Coronary artery (tissue), 2 donors: ENCODE measurements around the gene GPR42.

Source experiments
- DNase-seq: peaks from one replicate; pipeline ENCODE4 v3.0.0-alpha.2; 2017; ENCODE audit warnings: low spot score
- H3K27ac ChIP-seq, 2 donors: fragments of 200-600 bp; sonication (generic); one replicate each; pipeline ENCODE4 v1.5.1; 2016 to 2019
- H3K4me3 ChIP-seq: fragments of 200-600 bp; sonication (generic); 2 replicates; pipeline ENCODE4 v1.5.1; 2016; ENCODE audit warnings: mild to moderate bottlenecking, moderate library complexity
- TF ChIP-seq, protein P1 (sequence below): fragments of 200-600 bp; sonication (generic); IDR thresholded peaks from one replicate; pipeline ENCODE4 v1.5.1; 2019; ENCODE audit warnings: antibody characterized with exemption

Gene GPR42

DNA sequence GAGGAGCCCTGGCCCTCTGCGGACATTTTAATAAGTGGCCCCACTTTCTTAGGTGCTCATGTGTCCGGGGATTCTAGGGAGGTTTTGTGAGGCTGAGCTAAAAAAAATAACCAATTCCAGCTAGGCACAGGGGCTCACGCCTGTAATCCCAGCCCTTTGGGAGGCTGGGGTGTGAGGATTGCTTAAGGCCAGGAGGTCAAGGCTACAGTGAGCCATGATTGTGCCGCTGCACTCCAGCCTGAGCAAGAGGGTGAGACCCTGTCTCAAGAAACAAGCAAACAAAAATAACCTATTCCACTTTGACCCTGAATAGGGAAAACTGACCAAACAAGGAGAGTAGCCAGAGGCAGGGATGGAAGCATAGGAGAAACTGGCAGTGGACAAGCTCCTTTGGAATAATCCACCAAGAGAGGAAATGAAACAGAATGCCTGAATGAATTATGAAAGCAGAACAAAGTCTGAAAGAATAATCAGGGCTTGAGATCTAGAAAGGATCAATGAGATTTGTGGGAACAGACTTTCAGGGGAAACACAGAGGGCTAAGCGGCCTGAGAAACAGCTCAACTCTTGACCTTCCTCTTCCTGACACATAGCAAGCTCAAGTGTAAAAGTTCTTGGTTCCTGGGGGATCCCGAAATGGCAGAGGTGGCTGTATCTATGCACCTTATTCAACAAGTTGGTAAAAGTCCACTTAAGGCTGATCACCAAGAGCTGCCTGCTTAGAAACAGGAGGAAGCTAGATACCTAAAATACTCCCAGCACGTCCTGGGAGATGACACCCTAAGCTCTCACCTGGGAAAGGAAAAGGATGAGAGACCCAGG lies 47.1 kb downstream of the GPR42 start:
- TF ChIP-seq, protein P1, sequence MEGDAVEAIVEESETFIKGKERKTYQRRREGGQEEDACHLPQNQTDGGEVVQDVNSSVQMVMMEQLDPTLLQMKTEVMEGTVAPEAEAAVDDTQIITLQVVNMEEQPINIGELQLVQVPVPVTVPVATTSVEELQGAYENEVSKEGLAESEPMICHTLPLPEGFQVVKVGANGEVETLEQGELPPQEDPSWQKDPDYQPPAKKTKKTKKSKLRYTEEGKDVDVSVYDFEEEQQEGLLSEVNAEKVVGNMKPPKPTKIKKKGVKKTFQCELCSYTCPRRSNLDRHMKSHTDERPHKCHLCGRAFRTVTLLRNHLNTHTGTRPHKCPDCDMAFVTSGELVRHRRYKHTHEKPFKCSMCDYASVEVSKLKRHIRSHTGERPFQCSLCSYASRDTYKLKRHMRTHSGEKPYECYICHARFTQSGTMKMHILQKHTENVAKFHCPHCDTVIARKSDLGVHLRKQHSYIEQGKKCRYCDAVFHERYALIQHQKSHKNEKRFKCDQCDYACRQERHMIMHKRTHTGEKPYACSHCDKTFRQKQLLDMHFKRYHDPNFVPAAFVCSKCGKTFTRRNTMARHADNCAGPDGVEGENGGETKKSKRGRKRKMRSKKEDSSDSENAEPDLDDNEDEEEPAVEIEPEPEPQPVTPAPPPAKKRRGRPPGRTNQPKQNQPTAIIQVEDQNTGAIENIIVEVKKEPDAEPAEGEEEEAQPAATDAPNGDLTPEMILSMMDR, result no peak
- no peak overlapping the region for H3K27ac ChIP-seq
- DNase-seq, result no peak
- H3K4me3 ChIP-seq, result no peak overlapping the region

DNA sequence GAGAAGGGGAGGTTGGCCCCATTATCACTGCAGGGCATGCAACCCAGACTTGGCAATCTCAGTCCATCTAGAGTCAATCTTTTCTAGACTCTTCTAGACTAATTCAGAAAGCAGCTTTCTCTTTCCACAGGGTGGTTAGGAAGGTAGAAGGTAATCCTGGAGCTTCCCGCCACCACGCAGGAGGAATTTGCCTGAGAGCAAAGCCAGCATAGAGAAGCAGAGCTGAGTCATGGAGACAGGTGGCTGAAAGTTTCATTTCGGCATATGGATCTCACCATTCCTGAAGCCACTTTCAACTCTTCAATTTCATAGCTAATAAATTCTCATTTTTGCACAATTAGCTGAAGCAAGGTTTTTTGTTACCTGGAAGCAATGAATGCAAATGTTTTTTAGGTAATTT lies 48.2 kb downstream of the GPR42 start:
- H3K27ac ChIP-seq, result no peak overlapping the region
- no peak for DNase-seq
- TF ChIP-seq, protein P1, result no peak

DNA sequence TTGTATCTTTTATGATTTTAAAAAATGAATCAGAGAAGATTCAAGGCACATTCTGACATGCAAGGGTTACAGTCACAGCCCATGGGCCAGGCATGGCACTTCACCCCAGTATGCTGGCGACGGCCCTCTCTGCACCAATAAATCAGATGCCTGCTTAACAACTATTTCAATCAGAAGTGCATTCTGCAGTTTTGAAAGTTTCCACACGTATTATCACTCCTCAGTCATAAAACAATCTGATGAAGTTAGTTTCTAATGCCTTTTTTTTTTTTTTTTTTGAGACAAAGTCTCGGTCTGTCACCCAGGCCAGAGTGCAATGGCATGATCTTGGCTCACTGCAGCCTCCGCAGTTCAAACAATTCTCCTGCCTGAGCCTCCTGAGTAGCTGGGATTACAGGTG lies 48.9 kb downstream of the GPR42 start:
- H3K4me3 ChIP-seq, result no peak overlapping the region
- H3K27ac ChIP-seq, result no peak overlapping the region
- TF ChIP-seq, protein P1, result no peak
- no peak for DNase-seq

More for the DNA sequence above, 48.2 kb downstream of the GPR42 start:
- no peak overlapping the region for H3K4me3 ChIP-seq

DNA sequence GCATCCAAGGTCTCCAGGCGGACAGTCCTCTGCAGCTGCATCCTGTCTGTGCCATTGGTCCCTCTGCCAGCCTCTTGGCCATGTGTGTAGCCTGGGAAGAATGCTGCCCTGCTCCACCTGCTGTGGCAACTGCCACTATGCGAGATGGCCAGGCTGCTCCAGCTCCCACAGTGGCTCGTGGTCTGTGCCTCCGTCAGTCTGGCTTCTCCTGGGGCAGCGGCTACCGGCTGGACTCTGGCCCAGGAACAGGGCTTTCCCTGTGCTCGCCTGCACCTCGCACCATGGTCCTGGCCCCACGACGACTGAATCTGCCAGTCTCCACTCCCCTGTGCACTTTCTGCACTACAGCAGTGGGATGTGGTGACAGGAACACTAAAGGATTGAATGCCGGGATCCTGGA lies 50.5 kb downstream of the GPR42 start:
- Histone ChIP-seq H3K27ac (no peak overlapping the region), H3K4me3 (no peak overlapping the region)
- TF ChIP-seq, protein P1, result no peak
- DNase-seq, result no peak
